Panc1 (cell line): ENCODE measurements around the gene DMAC2. TPM values are rescaled to one million over a fixed set of nuclear protein-coding genes. Genes with fewer than 3 reads are reported as not detected.

Experiments used
- ATAC-seq: fragments of 200-7000 bp; cut with Tn5 transposase; 2 replicates; pipeline ENCODE4 v1.9.1; 2020; ENCODE audit warnings: mild to moderate bottlenecking, moderate library complexity
- BruUV-seq: library from RNA; stranded (reverse); fragments of 400-500 nt; replicated peaks from 2 replicates; lab custom pipeline; 2021; lab: Mats Ljungman, UMichigan
- CTCF ChIA-PET: fragments of 300-600 bp; sonication (Branson Sonifier 250); formaldehyde crosslinking; loops from one replicate; lab custom pipeline; 2022; ENCODE audit warnings: antibody characterized with exemption; lab: Charles Lee
- POLR2A ChIA-PET: fragments of 300-600 bp; sonication (Branson Sonifier 250); formaldehyde crosslinking; loops from one replicate; lab custom pipeline; 2022; ENCODE audit warnings: antibody characterized with exemption; lab: Charles Lee
- DNase-seq: peaks from one replicate; pipeline ENCODE4 v3.0.0-alpha.2; 2010; ENCODE audit warnings: low read depth, low spot score
- H3K27ac ChIP-seq: 2 replicates; pipeline ENCODE4 v1.5.1; 2011; ENCODE audit warnings: mild to moderate bottlenecking, low read length, inconsistent platforms
- H3K27me3 ChIP-seq: fragments of 200-500 bp; sonication (Bioruptor generic); 2 replicates; pipeline ENCODE4 v1.6.0; 2014; ENCODE audit warnings: low read length, inconsistent platforms; ENCODE audit not compliant: control insufficient read depth, insufficient read depth
- H3K36me3 ChIP-seq: fragments of 200-500 bp; sonication (Bioruptor generic); 2 replicates; pipeline ENCODE4 v1.5.1; 2014; ENCODE audit warnings: inconsistent platforms, mild to moderate bottlenecking, low read length, moderate library complexity; ENCODE audit not compliant: control insufficient read depth, insufficient read depth
- H3K4me1 ChIP-seq: 2 replicates; pipeline ENCODE4 v1.5.1; 2011; ENCODE audit warnings: inconsistent platforms, mild to moderate bottlenecking, low read length, moderate library complexity; ENCODE audit not compliant: control insufficient read depth, insufficient read depth
- H3K4me3 ChIP-seq, 2 experiments: 2 replicates each; pipeline ENCODE4 v1.5.1; 2011 to 2012; ENCODE audit warnings: low read depth in 2 of 2, low read length in 2 of 2, mild to moderate bottlenecking in 2 of 2, inconsistent platforms in 1 of 2, moderate library complexity in 1 of 2
- H3K9me3 ChIP-seq: fragments of 200-500 bp; sonication (Bioruptor generic); 2 replicates; pipeline ENCODE4 v1.5.1; 2014; ENCODE audit warnings: low read depth, mild to moderate bottlenecking, inconsistent platforms, low read length, moderate library complexity; ENCODE audit not compliant: control insufficient read depth, insufficient read depth
- CTCF ChIP-seq: fragments of 450-650 bp; IDR thresholded peaks from 2 replicates; pipeline ENCODE4 v1.5.1; 2017; ENCODE audit warnings: mild to moderate bottlenecking
- POLR2AphosphoS5 ChIP-seq: IDR thresholded peaks from 2 replicates; pipeline ENCODE4 v1.6.1; 2012; ENCODE audit warnings: mild to moderate bottlenecking, low read depth, low read length, moderate library complexity
- REST ChIP-seq, 2 experiments: IDR thresholded peaks; 2 replicates each; pipeline ENCODE4 v1.6.1; 2011 to 2012; ENCODE audit warnings: low read depth in 2 of 2, control low read depth in 1 of 2, low read length in 1 of 2, mild to moderate bottlenecking in 1 of 2, moderate library complexity in 1 of 2; ENCODE audit not compliant: insufficient read depth in 1 of 2
- SIN3A ChIP-seq: IDR thresholded peaks from 2 replicates; pipeline ENCODE4 v1.6.1; 2012; ENCODE audit warnings: low read depth, mild to moderate bottlenecking, low read length, moderate library complexity, borderline replicate concordance; ENCODE audit not compliant: insufficient read depth
- TCF7L2 ChIP-seq: IDR thresholded peaks from 2 replicates; pipeline ENCODE4 v1.6.1; 2011; ENCODE audit warnings: mild to moderate bottlenecking, low read depth, low read length, inconsistent platforms
- in situ Hi-C: cut with HindIII; loops from 2 replicates; pipeline ENCODE4 v1.10.0; 2016; ENCODE audit warnings: low sequenced_read_pairs, low pct_unique_long_range_greater_than_20kb
- intact Hi-C: fragments of 100-400 bp; cut with micrococcal nuclease; formaldehyde crosslinking; loops from one replicate; pipeline ENCODE4 v1.10.0; 2022; ENCODE audit not compliant: unreplicated experiment
- total RNA-seq: library from RNA; stranded (reverse); gene quantifications from one replicate; pipeline ENCODE4 v1.2.1, GENCODE V29; 2021; ENCODE audit not compliant: unreplicated experiment

DMAC2 gene
- total RNA-seq, 1 experiment from 2014 or later = 37.5 TPM

- in situ Hi-C loops (no loop called here), intact Hi-C loops (no loop called here)
- Histone ChIP-seq H3K4me1 (no peaks in the 10 kb centered on the region), H3K27ac (no peak overlapping the region), H3K36me3 (no peaks in the 10 kb centered on the region), H3K9me3 (no peaks in the 10 kb centered on the region), H3K27me3 (no peaks in the 10 kb centered on the region), H3K4me3 (no peak overlapping the region)
- POLR2A ChIA-PET = no interaction called here
- no peak for TF ChIP-seq POLR2AphosphoS5
- no peak for TF ChIP-seq CTCF
- no peak for TF ChIP-seq SIN3A
- TF ChIP-seq REST (IDR thresholded peaks at IDR 0.05; ENCODE audit: insufficient read depth in 1 of 2, low read depth in 2 of 2, low read length in 1 of 2) = no peak
- no peak for TF ChIP-seq TCF7L2
- no peak for DNase-seq
- CTCF ChIA-PET = no interaction called here
- ATAC-seq = no peak
- no TSS peak for BruUV-seq
Measured at GRCh38 chr19:41411100-41411967, 28.4 kb downstream of the DMAC2 start.

- Histone ChIP-seq H3K4me1 (no peaks in the 10 kb centered on the region), H3K27me3 (no peaks in the 10 kb centered on the region), H3K9me3 (no peaks in the 10 kb centered on the region), H3K27ac (no peak overlapping the region), H3K36me3 (no peaks in the 10 kb centered on the region), H3K4me3 (no peak overlapping the region)
- TF ChIP-seq CTCF (no peak), SIN3A (no peak), REST (IDR thresholded peaks at IDR 0.05; ENCODE audit: insufficient read depth in 1 of 2, low read depth in 2 of 2, low read length in 1 of 2) (no peak), POLR2AphosphoS5 (no peak), TCF7L2 (no peak)
- ChIA-PET POLR2A (no interaction called here), CTCF (no interaction called here)
- intact Hi-C loops = no loop called here
- ATAC-seq (no peak), DNase-seq (no peak)
- in situ Hi-C loops = no loop called here
- no TSS peak for BruUV-seq
Measured at GRCh38 chr19:41410336-41411054, 29.2 kb downstream of the DMAC2 start.
